K562 (cell line): ENCODE results near the gene CCDC85B. TPM values are rescaled to one million over a fixed set of nuclear protein-coding genes. Genes with fewer than 3 reads are reported as not detected.
A peak's percentile ranks its signal among the peaks of the same experiment; 100 is the strongest.

Source experiments
- ATAC-seq: fragments of 200-7000 bp; cut with Tn5 transposase; 3 replicates; pipeline ENCODE4 v1.9.1; 2020; ENCODE audit warnings: moderate library complexity
- BruUV-seq: library from RNA; stranded (reverse); fragments of 400-500 nt; replicated peaks from 2 replicates; lab custom pipeline; 2021; lab: Mats Ljungman, UMichigan
- CTCF ChIA-PET: fragments of 300-600 bp; formaldehyde crosslinking; extraction: SDS; loops from one replicate; lab custom pipeline; 2021; ENCODE audit warnings: low intra/inter-chr PET ratio; lab: Yijun Ruan, JAX
- POLR2A ChIA-PET: fragments of 300-600, 350-650 bp; sonication (Branson Sonifier 250); formaldehyde crosslinking; extraction: SDS; loops from one replicate; lab custom pipeline; 2021; ENCODE audit warnings: antibody characterized with exemption, inconsistent platforms; lab: Yijun Ruan, JAX
- DNase-seq, 4 experiments: peaks; one replicate each; pipeline versions ENCODE4 v3.0.0 to v3.0.0-alpha.2; 2011 to 2018; ENCODE audit warnings: low spot score in 3 of 4, mixed read lengths in 3 of 4; ENCODE audit errors: extremely low read depth in 1 of 4
- FAIRE-seq: peaks from 2 replicates; lab custom pipeline; 2011; peaks lifted over from hg19 to GRCh38; lab: Jason Lieb, UNC
- H2AFZ ChIP-seq: 2 replicates; pipeline ENCODE4 v1.6.0; 2011; ENCODE audit warnings: low read depth, low read length, control low read depth, inconsistent platforms
- H3K27ac ChIP-seq: fragments of 200-600 bp; 3 replicates; pipeline ENCODE4 v1.8.0; 2011; ENCODE audit warnings: low read depth, mild to moderate bottlenecking, control low read depth, inconsistent platforms, low read length, moderate library complexity, mixed read lengths; ENCODE audit errors: extremely low read depth
- H3K27me3 ChIP-seq, 2 experiments: fragments of 300-600 bp in 1 of 2; 2 replicates in 1 of 2; 3 replicates in 1 of 2; pipeline versions ENCODE4 v1.6.0 to v1.8.0; 2011; ENCODE audit warnings: inconsistent platforms in 2 of 2, low read length in 2 of 2, mild to moderate bottlenecking in 1 of 2, mixed read lengths in 1 of 2, moderate library complexity in 1 of 2; ENCODE audit not compliant: control insufficient read depth in 2 of 2, insufficient read depth in 2 of 2
- H3K36me3 ChIP-seq: fragments of 300-600 bp; 3 replicates; pipeline ENCODE4 v1.8.0; 2011; ENCODE audit warnings: mild to moderate bottlenecking, low read length, inconsistent platforms; ENCODE audit not compliant: control insufficient read depth, insufficient read depth
- H3K4me1 ChIP-seq, 2 experiments: fragments of 200-600 bp in 1 of 2; replicated peaks in 1 of 2; 2 replicates in 1 of 2; 3 replicates in 1 of 2; pipeline versions ENCODE4 v1.5.1 to v1.8.0; 2011; ENCODE audit warnings: inconsistent platforms in 2 of 2, low read length in 2 of 2, mild to moderate bottlenecking in 1 of 2, mixed read lengths in 1 of 2, moderate library complexity in 1 of 2; ENCODE audit not compliant: control insufficient read depth in 2 of 2, insufficient read depth in 2 of 2
- H3K4me2 ChIP-seq: 2 replicates; pipeline ENCODE4 v1.6.1; 2011; ENCODE audit warnings: low read length, control low read depth, inconsistent platforms, mixed read lengths; ENCODE audit not compliant: insufficient read depth
- H3K4me3 ChIP-seq: fragments of 200-600 bp; sonication (generic), shearing (Covaris generic); 2 replicates; pipeline ENCODE4 v1.5.1; 2016; ENCODE audit warnings: control low read depth, inconsistent platforms
- H3K79me2 ChIP-seq: fragments of 200-600 bp; 3 replicates; pipeline ENCODE4 v1.8.0; 2011; ENCODE audit warnings: low read length, inconsistent platforms; ENCODE audit not compliant: control insufficient read depth, insufficient read depth
- H3K9ac ChIP-seq, 2 experiments: 2 replicates each; pipeline versions ENCODE4 v1.6.0 to v1.6.1; 2011; ENCODE audit warnings: low read depth in 2 of 2, low read length in 2 of 2, control low read depth in 1 of 2, inconsistent platforms in 1 of 2, mild to moderate bottlenecking in 1 of 2, mixed read lengths in 1 of 2; ENCODE audit not compliant: insufficient read depth in 1 of 2
- H3K9me1 ChIP-seq: one replicate; pipeline ENCODE4 v1.6.0; 2011; ENCODE audit warnings: inconsistent platforms, mild to moderate bottlenecking, low read length, moderate library complexity; ENCODE audit not compliant: control insufficient read depth, insufficient read depth
- H3K9me3 ChIP-seq: replicated peaks from 2 replicates; pipeline ENCODE4 v1.5.1; 2011; ENCODE audit warnings: low read depth, low read length, inconsistent platforms; ENCODE audit not compliant: control insufficient read depth, insufficient read depth
- H4K20me1 ChIP-seq: replicated peaks from 2 replicates; pipeline ENCODE4 v1.6.1; 2011; ENCODE audit warnings: low read length, inconsistent platforms, mixed read lengths; ENCODE audit not compliant: control insufficient read depth, insufficient read depth
- ARID2 ChIP-seq: fragments of 450-650 bp; IDR thresholded peaks from 2 replicates; pipeline ENCODE4 v1.6.1; 2017; ENCODE audit warnings: antibody characterized with exemption, mild to moderate bottlenecking
- DEAF1 ChIP-seq: fragments of 450-650 bp; formaldehyde crosslinking; IDR thresholded peaks from 2 replicates; pipeline ENCODE4 v1.4.0; 2020; ENCODE audit warnings: mild to moderate bottlenecking, moderate library complexity
- FOS ChIP-seq: IDR thresholded peaks from 3 replicates; pipeline ENCODE4 v1.6.1; 2011; ENCODE audit not compliant: insufficient read length; ENCODE audit errors: extremely low read depth
- HDAC1 ChIP-seq, 2 experiments: fragments of 450-650 bp; IDR thresholded peaks; 2 replicates each; pipeline ENCODE4 v1.6.1; 2016 to 2017; ENCODE audit warnings: inconsistent platforms in 1 of 2, mild to moderate bottlenecking in 1 of 2, moderate library complexity in 1 of 2
- HDAC2 ChIP-seq: fragments of 450-650 bp; IDR thresholded peaks from 2 replicates; pipeline ENCODE4 v1.6.1; 2016; ENCODE audit warnings: mild to moderate bottlenecking
- MCM3 ChIP-seq: fragments of 450-650 bp; IDR thresholded peaks from 2 replicates; pipeline ENCODE4 v1.6.1; 2016
- NFIX ChIP-seq: fragments of 250-450 bp; sonication (Bioruptor Pico); IDR thresholded peaks from 2 replicates; pipeline ENCODE4 v1.4.0; 2020; ENCODE audit warnings: low read depth, mild to moderate bottlenecking, moderate library complexity
- NUFIP1 ChIP-seq: fragments of 450-650 bp; IDR thresholded peaks from 2 replicates; pipeline ENCODE4 v1.6.1; 2018; ENCODE audit not compliant: partially characterized antibody
- PHB2 ChIP-seq: fragments of 450-650 bp; IDR thresholded peaks from 2 replicates; pipeline ENCODE4 v1.6.1; 2017; ENCODE audit warnings: low read depth
- POLR2B ChIP-seq: fragments of 450-650 bp; IDR thresholded peaks from 2 replicates; pipeline ENCODE4 v1.6.1; 2018; ENCODE audit warnings: low read depth; ENCODE audit not compliant: partially characterized antibody
- SRSF1 ChIP-seq: fragments of 200-400 bp; formaldehyde crosslinking; IDR thresholded peaks from 2 replicates; pipeline ENCODE4 v1.6.1; 2017; ENCODE audit warnings: mild to moderate bottlenecking, low read depth, low read length, moderate library complexity
- ZNF518B ChIP-seq: fragments of 250-450 bp; sonication (Bioruptor Pico); IDR thresholded peaks from 2 replicates; pipeline ENCODE4 v1.5.0; 2021; ENCODE audit warnings: mild to moderate bottlenecking, moderate library complexity
- WGBS: fragments of 100-300 bp; shearing (Covaris generic); methylation state at CpG from one replicate; pipeline ENCODE4 v1.1.6; 2016; ENCODE audit warnings: low coverage, mixed read lengths; ENCODE audit not compliant: insufficient coverage; ENCODE audit errors: missing lambda C conversion rate; 5-methylcytosine and 5-hydroxymethylcytosine counted together
- in situ Hi-C: fragments of 300-500 bp; cut with MboI; formaldehyde crosslinking; loops from 4 replicates; pipeline ENCODE4 v1.15.0; 2018; ENCODE audit warnings: inconsistent platforms, mixed read lengths
- intact Hi-C: fragments of 100-400 bp; cut with micrococcal nuclease; formaldehyde crosslinking; loops from 2 replicates; pipeline ENCODE4 v1.14.2; 2022
- polyA plus RNA-seq, 8 experiments: library from polyadenylated mRNA; depleted of rRNA in 4 of 8; stranded (reverse) in 5 of 8; unstranded in 3 of 8; fragments of >200 nt; fragmentation: Nextera tagmentation in 2 of 8; fragmentation: Illumina TruSeq in 1 of 8; extraction: Ambion mirVana in 2 of 8; extraction: Trizol in 1 of 8; gene quantifications; 2 replicates each; pipeline versions ENCODE4 v1.2.1 to v1.2.3, GENCODE V29; 2011 to 2014; ENCODE audit warnings: inconsistent platforms in 1 of 8, missing spikeins in 1 of 8
- total RNA-seq, 7 experiments: library from RNA; depleted of rRNA in 6 of 7; stranded (reverse); fragments of >200 nt in 6 of 7; fragmentation: Illumina TruSeq in 2 of 7; extraction: Trizol in 2 of 7; gene quantifications; 2 replicates each; pipeline versions ENCODE4 v1.2.1 to v1.2.3, GENCODE V29; 2011 to 2021; ENCODE audit warnings: low replicate concordance in 1 of 7

Gene CCDC85B
- total and polyA plus RNA-seq, 9 of the 15 experiments (the other 6 are each of a cell fraction or from before 2014, with no cell fraction given): 0.14 to 138 (median 6.2) TPM

GRCh38 chr11:65888163-65888814, 2.2 kb upstream of the CCDC85B start, which contains the start of gene FIBP:
TSS of gene FIBP (minus strand) at chr11:65888471. CDS start at chr11:65888418, 53 bp downstream.
- ATAC-seq (peak; percentile 67), DNase-seq (peak; percentile 94 to 99 (median 96)), FAIRE-seq (peak; percentile 88)
- BruUV-seq: no TSS peak
- Histone ChIP-seq H3K4me3 (peak within 1 kb of the TSS; percentile 69), H3K36me3 (peaks cover 53% of the 10 kb centered on the region), H3K9ac (peak within 1 kb of the TSS; percentile 86 to 96), H3K4me1 (peaks cover 28 to 62% of the 10 kb centered on the region in 2 experiments), H3K9me3 (no peaks in the 10 kb centered on the region), H3K79me2 (peaks cover 45% of the 10 kb centered on the region), H4K20me1 (peaks cover 11% of the 10 kb centered on the region; the same call in 1 of the 2 replicates), H2AFZ (peak within 1 kb of the TSS; percentile 85), H3K4me2 (peak within 1 kb of the TSS; percentile 91), H3K9me1 (no peaks in the 10 kb centered on the region), H3K27me3 (no peaks in the 10 kb centered on the region), H3K27ac (peak within 1 kb of the TSS; percentile 85)
- in situ Hi-C loops: no loop called here
- intact Hi-C loops: loop anchor here (1.0 to 5.0 kb wide), 5 partner anchors 25 to 176 kb away; partner anchors contain the start of genes AP5B1, KAT5, MUS81 and SART1
- WGBS: under 1% methylated on average over 31 of the region's 57 CpGs
- ChIA-PET POLR2A (interaction anchor here (0.6 to 14.4 kb wide), 22 partner anchors 8 to 312 kb away, joined by 3 to 147 read pairs (median 4); partner anchors contain the start of genes CFL1, CTSW, FOSL1 and MUS81), CTCF (interaction anchor here (0.5 to 3.3 kb wide), 11 partner anchors 10 to 334 kb away, joined by 3 to 40 read pairs (median 3); partner anchors contain the start of genes C11orf68, DRAP1, KAT5 and MUS81)
- TF ChIP-seq POLR2B (peak; percentile 82), HDAC1 (IDR thresholded peaks at IDR 0.05) (peak in 1 of 2 experiments; percentile 80; a peak in 2 of 4 replicates), NUFIP1 (no peak), ZNF518B (no peak), PHB2 (no peak), DEAF1 (peak; percentile 51; the same call in 1 of the 2 replicates), HDAC2 (peak; percentile 59), FOS (no peak), NFIX (CRISPR knock-in tag) (no peak), SRSF1 (no peak), MCM3 (no peak), ARID2 (no peak)
